Fibroblast of gingiva (primary cell): ENCODE results near the gene KRT35.
"Not testable (repeated sequence)": the region's sequence is repeated elsewhere in the genome, so short reads cannot be mapped to it uniquely, and the experiment has no call there.

Source experiments
- DNase-seq: peaks from one replicate; pipeline ENCODE4 v3.0.0-alpha.2; 2011; ENCODE audit warnings: low read depth

Gene KRT35

DNA sequence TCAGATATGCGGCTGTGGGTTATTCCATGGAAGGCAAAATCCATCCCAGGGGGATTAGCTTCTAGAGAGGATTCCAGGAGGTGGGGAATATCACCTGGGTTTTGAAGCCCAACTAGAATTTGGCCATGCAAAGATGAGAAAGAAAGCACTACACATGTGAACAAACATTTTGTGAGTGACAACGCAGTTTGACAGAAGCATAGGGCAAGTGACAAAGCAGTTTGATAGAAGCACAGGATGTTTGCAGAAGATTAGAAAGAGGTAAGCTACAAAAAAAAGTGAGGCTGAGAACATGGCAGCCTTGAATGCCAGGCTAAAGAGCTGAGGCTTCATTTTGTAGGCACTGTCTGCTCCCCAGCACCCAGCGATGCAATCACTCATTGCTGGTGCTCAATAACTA is 27.9 kb downstream of the KRT35 start:
- no peak for DNase-seq

DNA sequence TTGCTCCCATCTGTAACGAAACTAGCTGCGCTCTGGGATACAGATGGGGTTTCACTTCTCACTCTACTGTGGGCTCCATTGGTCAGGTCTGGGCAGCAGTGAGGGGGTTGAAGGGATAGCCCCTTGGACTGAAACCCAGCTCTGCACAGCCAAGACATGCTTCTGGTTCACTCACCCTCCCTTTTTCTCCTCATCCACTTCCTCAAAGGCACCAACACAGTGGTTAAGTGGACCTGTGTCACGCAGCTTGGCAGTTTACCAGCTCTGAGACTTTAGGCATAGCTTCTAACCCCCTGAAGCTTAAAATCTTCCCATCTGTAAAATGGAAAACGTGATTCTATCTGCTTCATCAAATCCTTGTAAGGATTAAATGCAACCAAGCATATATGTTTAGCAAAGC is 28.7 kb downstream of the KRT35 start:
- DNase-seq, result no peak

DNA sequence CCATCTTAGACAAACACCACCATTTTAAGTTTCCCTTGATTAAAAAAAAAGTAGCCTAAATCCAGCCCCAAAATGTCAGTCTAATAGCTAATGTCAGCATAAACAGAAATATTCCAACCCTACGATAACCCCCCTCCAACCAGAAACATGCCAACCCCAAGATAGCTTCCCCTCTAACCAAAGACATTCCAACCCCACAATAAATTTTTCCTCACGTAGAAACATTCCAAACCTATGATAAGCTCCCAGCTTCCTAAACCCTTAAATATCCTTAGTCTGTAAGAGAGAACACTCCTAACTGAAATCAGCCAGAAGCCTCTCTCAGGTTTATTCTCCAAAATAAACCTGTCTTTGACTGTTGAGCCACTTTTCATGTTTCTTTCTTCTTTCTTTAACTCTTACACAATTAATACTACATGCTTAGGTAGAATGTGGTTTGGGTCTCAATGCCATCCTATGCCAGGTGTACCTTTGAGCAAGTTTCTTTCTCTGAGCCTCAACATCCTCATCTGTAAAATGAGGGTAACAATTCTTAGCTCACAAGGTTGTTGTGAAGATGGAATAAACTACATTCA is 29.7 kb downstream of the KRT35 start:
- DNase-seq, result no peak

DNA sequence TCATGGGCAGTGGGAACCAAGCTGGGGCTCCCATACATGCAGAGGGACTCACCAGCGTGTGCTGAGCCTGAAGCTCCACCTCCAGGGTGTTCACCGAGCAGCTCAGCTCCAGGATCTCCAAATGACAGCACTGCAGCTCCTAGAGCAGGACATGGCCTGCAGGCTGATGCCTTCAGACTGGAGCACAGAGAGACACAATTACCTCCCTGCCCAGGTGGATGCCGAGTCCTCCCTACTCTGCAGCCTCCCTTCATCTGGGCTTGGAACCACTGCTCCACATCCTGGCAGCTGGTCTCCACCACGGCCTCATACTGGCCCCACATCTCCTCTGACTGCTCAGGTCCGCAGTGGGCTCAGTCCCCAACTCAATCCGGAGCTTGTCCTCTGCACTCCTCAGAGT is 31.9 kb downstream of the KRT35 start:
- DNase-seq, result no peak

DNA sequence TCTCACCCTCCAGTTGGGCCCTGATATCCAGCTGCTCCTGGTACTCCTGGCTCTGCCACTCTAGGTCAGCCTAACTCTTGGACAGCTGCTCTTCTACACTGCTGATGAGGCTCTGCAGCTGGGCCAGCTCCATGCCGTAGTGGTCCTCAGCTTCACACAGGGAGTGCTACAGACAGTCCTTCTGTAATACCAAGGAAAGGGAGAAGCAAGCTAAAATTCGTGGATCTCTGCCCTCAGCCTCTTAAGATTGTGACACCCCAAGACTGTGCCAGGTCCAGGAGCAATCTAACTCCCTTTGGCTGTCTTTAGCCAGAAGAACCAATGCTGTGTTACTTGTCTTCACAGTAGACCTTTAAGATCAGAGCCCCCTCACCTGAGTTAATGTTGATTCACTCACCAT is 32.4 kb downstream of the KRT35 start:
- no peak for DNase-seq

DNA sequence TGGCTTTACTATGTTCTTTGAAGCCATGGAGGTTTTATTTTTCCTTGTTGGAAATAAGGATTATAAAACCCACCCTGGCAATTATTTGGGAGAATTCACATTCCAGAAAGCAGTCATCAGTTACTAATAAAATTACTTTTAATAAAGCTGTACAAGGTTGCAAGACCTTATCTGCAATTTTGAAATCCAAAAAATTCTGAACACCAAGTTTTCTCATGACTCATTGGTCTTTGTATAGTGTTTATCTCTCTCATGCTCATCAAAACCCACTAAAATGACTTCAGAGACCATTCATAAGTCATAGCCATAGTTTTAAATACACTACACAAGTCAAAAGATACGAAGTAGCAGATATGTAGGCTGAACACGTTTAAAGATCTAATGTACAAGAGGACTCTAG is 34.1 kb downstream of the KRT35 start:
- no peak for DNase-seq

DNA sequence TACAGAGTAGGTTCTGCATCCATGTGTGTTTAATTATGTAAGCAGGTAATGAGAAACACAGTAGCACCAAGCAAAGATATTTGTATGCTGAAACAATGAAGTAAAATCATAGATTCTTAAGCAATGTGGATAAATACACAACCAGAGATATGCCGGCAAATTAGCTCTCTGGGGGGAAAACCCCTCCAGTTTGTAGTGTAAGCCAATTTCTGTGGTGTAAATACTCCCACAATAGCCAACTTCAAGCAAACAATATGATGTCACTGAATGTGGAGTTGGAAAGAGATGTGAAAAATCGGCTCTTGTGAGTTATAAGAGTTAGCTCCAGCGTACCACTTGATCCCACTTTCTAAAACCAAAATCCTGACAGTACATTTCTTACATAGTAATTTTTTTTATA is 36.3 kb downstream of the KRT35 start:
- DNase-seq, result no peak

DNA sequence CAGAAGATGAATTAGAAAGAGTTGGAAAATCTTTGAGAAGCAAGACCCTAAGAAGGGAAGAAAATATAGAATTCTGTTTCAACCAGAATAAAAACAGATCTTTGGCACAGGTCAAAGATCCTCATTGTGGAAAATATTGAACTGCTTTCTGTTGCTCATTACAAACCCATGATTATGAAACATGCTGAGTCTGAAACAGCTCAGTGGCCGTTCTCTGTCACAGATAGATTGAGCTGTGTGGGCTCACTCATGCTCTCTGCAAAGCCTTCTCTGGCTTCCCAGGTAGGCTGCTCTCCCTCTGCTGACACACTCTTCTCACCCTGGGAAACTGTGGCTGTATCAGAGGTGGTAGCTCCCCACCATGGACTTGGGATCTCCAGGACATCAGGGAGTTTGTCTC is 36.8 kb downstream of the KRT35 start:
- DNase-seq, result peak; percentile 36

DNA sequence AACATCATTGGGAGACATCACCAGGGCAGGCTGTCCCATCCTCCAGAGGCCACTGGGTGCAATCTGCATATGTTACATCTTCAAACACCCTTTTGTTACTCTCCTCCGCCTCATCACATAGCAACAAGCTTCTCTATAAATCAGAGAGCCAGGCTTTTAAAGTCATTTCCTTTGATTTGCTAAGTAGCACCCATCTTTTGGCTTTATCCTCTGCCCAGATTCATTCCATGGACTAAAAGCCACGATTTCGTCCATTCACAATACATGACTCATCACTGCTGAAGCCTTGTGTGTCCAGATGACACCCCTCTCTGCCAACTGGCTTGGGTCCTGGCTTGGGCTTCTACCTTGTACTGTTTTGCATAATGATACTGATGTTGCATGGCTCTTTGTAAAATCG is 38.2 kb downstream of the KRT35 start:
- DNase-seq, result peak; percentile 85

DNA sequence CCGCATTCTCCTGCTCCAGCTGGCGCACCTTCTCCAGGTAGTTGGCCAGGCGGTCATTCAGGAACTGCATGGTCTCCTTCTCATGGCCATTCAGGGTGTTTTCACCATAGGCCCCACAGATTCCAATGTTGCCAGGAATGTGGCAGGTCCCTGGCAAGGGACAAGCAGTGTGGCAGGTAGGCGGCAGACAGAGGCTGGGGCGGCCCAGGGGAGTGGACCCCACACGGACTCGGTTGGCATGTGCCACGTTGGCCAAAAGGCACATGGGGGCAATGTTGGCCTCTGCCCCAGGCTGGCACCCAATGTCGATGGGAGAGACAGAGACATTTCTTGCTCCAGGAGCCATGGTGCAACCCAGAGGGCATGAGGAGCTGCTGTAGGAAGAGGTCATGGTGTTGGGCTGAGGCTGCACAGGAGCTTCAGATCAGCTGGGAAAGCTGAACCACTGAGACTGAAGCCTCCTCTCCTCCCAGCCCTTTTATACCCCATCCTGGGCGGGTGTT is 40.4 kb downstream of the KRT35 start, which contains the start of gene KRT38:
Gene KRT38 (minus strand): TSS at position 453 of the 503 bp plus-strand sequence. CDS start 62 bp downstream, at position 391.
- DNase-seq, result no peak

DNA sequence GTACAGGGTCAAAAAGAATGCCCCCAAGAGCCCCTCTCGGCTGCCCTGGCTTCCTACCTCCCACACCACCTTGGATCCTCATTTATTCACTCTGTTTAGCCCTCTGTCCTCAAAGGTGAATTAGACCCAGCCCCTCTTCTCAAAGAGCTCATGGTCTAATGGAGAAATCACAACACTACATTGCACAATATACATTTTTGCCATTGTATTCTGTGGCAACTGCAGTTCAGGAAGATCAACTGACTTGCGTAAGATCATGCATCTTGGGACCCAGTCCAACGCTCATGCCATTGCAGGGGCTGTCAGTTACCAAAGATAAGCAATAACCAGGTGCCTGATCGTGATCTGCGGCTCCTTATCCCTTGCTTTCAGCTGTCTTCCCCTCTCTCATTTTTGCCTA is 41.6 kb downstream of the KRT35 start:
- peak; percentile 71 for DNase-seq

DNA sequence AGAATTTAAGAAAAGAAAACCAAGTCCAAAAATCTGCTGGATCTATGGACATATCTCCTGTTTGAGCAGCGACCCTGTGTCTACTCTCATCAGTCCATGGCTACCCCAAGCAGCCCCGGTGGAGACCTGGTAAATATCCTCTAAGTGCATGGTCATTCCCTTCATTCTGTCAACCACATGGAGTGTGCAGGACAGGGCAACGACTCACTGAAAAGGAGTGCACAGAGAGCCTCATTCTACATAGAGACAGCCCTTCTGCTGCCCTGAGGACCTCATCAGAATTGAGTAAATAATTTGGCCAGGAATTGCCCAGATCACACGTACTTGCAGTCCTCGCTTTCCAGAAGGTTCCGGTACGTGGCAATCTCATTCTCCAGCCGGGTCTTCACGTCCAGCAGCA is 43.2 kb downstream of the KRT35 start:
- no peak for DNase-seq

DNA sequence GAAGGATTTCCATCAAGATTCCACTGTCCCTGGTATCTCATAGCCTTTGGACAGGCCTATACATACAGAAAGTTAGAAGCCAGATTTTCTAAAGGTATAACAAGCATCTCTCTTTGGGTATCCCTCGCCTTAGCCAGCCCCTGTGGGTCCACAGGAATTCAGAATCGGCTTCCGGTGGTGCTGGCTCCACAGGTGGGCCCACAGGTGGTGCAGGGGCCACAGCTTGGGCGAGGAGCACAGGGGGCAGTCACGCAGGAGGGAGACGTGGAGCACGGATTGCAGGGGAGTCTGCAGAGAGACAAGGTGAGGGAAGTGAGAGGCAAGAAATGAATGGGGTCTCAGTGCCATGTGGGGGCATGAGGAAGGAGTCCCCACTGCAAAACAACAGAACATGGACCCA is 43.7 kb downstream of the KRT35 start:
- DNase-seq, result no peak

DNA sequence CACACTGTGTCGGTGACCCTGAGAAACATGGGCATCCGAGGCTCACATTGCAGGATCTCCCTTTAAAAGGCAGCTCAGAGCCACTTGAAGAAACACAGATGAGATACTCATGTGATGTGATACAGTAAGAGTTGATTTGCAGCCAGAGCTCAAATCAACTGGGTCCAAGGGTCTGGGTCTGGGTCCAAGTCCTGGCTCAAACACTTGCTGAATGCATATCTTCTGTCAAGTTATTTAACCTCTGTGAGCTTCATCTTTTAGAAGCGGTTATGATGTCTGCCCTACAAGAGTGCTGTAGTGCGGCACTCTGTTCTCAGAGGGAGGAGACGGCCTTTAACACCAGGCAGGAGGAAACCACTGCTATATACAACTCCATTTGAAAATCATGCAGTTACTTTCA is 46.5 kb downstream of the KRT35 start:
- DNase-seq, result no peak

DNA sequence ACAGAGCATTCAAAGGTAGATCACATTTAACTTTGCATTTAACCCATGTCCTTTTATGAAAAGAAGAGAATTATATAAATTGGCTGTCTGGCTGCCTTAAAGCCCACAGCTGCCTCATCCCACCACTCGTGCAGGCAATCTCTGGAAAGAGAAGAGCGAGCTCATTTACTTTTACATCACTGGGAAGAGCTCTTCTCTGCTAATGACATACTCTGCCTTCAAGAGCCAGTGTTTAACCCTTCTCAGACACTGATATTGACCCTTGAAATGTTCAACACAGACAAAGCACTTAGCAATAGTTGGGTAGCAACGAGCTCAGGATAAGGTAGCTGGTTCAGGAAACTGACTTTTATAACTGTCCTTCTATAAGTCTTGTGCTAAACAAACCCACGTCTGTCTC is 46.9 kb downstream of the KRT35 start:
- DNase-seq, result no peak

DNA sequence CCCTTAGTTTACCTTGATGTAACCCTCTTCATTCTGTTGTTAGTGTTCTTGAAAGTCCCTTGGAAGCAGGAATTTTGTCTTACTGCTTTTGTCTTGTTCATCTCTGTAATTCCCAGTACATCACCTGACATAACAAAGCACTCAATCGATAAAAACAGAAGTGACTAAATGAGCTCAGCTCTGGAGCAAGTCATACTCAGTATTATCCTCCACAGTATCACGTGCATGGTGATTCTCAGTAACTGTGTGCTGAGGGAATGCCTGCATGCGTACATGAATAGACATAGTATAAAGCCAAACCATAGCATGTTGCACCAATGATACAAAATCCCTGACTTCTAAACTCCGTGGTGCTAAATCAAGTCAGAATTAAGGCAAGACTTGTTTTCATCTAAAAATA is 47.4 kb downstream of the KRT35 start:
- no peak for DNase-seq

DNA sequence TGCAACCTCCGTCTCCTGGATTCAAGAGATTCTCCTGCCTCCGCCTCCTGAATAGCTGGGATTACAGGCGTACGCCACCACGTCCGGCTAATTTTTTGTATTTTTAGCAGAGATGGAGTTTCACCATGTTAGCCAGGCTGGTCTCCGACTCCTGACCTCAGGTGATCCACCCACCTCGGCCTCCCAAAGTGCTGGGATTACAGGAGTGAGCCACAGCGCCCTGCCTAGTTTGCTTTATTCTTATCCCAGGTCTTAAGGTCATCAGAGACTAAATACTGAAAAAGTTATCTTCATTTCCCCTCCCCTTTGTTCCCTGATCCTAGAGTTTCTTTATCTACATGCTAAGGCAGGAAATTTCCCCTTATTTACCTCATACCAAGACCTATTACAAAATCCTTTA is 50.6 kb downstream of the KRT35 start:
- not testable (repeated sequence) for DNase-seq

DNA sequence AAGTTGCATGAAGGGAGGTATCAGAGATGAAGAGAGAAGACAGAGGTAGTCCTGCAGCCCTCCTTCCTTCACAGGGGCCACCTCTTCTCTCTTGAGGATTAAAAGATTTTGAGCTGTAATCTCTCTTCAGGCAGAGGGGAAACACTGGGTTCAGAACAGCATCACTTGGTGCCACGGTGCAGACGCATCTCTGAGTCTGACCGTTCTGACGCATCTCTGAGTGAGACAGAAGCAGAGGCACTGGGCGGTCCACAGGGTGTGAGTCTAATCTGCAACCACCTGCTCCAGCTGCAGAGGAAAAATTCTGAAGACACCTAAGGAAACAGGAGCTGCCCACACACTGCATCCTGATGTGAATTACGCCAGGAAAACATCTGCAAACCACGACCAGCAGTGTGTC is 51.3 kb downstream of the KRT35 start:
- DNase-seq, result no peak

DNA sequence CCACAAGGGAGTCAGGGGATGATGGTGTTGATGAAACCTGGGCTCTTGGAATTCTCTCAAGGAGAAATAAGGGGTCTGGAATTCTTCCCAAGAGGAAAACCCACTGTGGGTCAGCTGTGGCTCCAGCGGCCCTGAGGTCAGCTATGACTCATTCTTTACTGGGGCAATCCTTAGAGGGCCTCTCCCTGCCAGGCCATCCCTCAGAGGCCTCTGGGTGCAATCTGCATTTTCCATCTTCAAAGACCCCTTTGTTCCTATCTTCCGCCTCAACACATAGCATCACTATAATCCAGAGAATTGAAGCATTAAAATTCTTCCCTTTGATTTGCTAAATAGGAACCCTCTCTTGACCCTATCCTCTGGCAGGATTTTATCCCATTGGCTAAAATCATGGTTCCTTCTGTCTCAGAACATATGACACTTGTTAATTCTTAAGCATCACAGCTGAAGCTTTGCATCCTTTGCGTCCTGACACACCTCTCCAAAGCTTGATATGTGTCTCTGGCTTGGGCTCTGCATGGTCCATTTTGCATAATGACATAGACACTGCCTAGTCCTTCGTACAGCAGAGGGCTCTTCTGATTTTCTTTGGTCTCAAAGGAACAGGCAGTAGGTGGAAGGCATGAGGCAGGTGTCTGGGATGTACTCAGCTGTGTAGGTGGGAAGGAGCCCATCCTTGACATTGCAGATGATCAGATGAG is 52.2 kb downstream of the KRT35 start:
- DNase-seq, result no peak
